ENCODE results near the gene KCNT2. TPM values are rescaled to one million over a fixed set of nuclear protein-coding genes. Genes with fewer than 3 reads are reported as not detected.
A peak's percentile ranks its signal among the peaks of the same experiment; 100 is the strongest.

KCNT2 gene
- total RNA-seq, 1 donor from 2014 or later: 29.8 TPM

DNA sequence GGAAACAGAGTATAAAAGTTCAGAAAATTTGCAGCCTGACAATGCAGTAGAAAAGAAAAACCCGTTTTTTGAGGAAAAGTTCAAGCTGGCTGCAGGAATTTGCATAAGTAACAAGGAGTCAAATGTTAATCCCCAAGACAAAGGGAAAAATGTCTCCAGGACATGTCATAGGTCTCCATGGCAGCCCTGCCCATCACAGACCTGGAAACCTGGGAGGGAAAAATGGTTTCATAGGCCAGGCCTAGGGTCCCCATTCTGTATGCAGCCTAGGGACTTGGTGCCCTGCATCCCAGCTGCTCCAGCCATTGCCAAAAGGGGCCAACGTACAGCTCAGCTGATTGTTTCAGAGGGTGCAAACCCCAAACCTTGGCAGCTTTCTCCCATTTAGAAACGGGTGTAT is 3.6 kb upstream of the KCNT2 start:
- Mint-ChIP-seq H3K4me3 (no peak overlapping the region), H3K27ac (no peak overlapping the region), H3K4me1 (peaks cover 12% of the 10 kb centered on the region), H3K27me3 (ENCODE audit: insufficient read depth, low read depth) (peaks cover 2% of the 10 kb centered on the region), H3K36me3 (no peaks in the 10 kb centered on the region), H3K9me3 (no peaks in the 10 kb centered on the region)
- Histone ChIP-seq H3K79me2 (ENCODE audit: low read depth) (peaks cover 12% of the 10 kb centered on the region), H3K27ac (no peak overlapping the region), H3K9me3 (ENCODE audit: low read depth) (no peaks in the 10 kb centered on the region), H3K4me1 (peaks cover 9% of the 10 kb centered on the region), H3K27me3 (no peaks in the 10 kb centered on the region), H3K4me3 (no peak overlapping the region), H3K4me2 (no peak overlapping the region), H3K36me3 (no peaks in the 10 kb centered on the region), H2AFZ (replicated peaks) (no peak overlapping the region), H3K9ac (no peak overlapping the region), H3F3A (ENCODE audit: low read depth) (peaks cover 29% of the 10 kb centered on the region), H4K20me1 (ENCODE audit: low read depth) (no peaks in the 10 kb centered on the region)
- DNase-seq (ENCODE audit: low spot score): peak; percentile 11
- TF ChIP-seq, protein P1, sequence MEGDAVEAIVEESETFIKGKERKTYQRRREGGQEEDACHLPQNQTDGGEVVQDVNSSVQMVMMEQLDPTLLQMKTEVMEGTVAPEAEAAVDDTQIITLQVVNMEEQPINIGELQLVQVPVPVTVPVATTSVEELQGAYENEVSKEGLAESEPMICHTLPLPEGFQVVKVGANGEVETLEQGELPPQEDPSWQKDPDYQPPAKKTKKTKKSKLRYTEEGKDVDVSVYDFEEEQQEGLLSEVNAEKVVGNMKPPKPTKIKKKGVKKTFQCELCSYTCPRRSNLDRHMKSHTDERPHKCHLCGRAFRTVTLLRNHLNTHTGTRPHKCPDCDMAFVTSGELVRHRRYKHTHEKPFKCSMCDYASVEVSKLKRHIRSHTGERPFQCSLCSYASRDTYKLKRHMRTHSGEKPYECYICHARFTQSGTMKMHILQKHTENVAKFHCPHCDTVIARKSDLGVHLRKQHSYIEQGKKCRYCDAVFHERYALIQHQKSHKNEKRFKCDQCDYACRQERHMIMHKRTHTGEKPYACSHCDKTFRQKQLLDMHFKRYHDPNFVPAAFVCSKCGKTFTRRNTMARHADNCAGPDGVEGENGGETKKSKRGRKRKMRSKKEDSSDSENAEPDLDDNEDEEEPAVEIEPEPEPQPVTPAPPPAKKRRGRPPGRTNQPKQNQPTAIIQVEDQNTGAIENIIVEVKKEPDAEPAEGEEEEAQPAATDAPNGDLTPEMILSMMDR (IDR thresholded peaks at IDR 0.05): no peak
- TF ChIP-seq EZH2 (IDR thresholded peaks at IDR 0.05) (no peak), EZH2phosphoT487 (IDR thresholded peaks at IDR 0.05) (no peak)

DNA sequence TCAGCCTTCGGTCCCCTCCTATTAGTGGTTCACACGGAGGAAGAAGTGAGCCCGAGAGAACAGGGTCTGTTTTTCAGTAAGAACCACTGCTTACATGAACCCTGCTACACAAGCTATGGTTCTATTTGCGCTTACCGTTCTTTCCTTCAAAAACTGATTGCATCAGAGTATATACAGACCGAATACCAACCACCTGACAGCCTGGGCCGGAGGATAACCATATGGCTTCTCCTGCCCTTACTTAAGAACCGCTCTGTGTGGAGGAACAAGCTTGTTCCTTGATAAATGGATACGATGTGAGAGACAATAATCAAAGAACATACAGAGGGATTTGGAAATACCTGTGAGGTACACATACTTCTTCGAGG is 1.1 kb upstream of the KCNT2 start:
- no peaks in the 10 kb centered on the region for H3K9me3 ChIP-seq (ENCODE audit: low read depth)
- no peak overlapping the region for H3K9ac ChIP-seq
- peak overlapping the region; percentile 91 for H3K4me3 ChIP-seq
- no peaks in the 10 kb centered on the region for H3K36me3 ChIP-seq
- H3K27ac ChIP-seq: peak overlapping the region; percentile 95
- H3K4me3 Mint-ChIP-seq: peak overlapping the region; percentile 99
- H3K4me1 Mint-ChIP-seq: peaks cover 16% of the 10 kb centered on the region
- TF ChIP-seq EZH2 (IDR thresholded peaks at IDR 0.05) (no peak), EZH2phosphoT487 (IDR thresholded peaks at IDR 0.05) (no peak)
- TF ChIP-seq, protein P1 (IDR thresholded peaks at IDR 0.05): no peak
- DNase-seq (ENCODE audit: low spot score): no peak
- peaks cover 2% of the 10 kb centered on the region for H3K27me3 Mint-ChIP-seq (ENCODE audit: insufficient read depth, low read depth)
- H3K9me3 Mint-ChIP-seq: no peaks in the 10 kb centered on the region
- H3K36me3 Mint-ChIP-seq: peaks cover 2% of the 10 kb centered on the region
- no peaks in the 10 kb centered on the region for H4K20me1 ChIP-seq (ENCODE audit: low read depth)
- H3K27ac Mint-ChIP-seq: peak overlapping the region; percentile 29
- peaks cover 37% of the 10 kb centered on the region for H3K79me2 ChIP-seq (ENCODE audit: low read depth)
- peaks cover 27% of the 10 kb centered on the region for H3K4me1 ChIP-seq
- peak overlapping the region; percentile 93 for H3K4me2 ChIP-seq
- peak overlapping the region; percentile 97 for H2AFZ ChIP-seq (replicated peaks)
- peaks cover 29% of the 10 kb centered on the region for H3F3A ChIP-seq (ENCODE audit: low read depth)
- H3K27me3 ChIP-seq: no peaks in the 10 kb centered on the region

DNA sequence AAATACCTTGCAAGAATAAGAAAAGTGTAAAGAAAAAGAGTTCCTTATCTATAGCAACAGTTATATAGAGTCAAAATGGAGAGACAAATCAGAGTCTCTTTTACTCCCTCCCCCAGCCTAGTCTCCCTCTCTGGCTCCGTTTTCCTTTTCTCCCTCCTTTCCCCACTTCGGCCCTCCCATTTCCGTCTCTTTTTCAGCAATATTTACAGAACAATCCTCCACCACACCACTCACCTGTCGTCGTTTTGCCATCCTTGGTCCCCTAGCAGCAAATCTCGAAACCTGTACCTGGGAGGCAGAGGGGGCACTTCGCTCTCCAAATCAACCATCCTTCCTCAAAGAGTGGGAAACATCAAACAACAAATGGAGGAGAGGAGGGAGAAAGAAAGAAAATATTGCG is 259 bp downstream of the KCNT2 start:
- peak overlapping the region; percentile 97 for H2AFZ ChIP-seq (replicated peaks)
- Mint-ChIP-seq H3K9me3 (no peaks in the 10 kb centered on the region), H3K4me3 (peak overlapping the region; percentile 99), H3K27me3 (ENCODE audit: insufficient read depth, low read depth) (peaks cover 2% of the 10 kb centered on the region), H3K4me1 (peaks cover 16% of the 10 kb centered on the region), H3K36me3 (peaks cover 9% of the 10 kb centered on the region), H3K27ac (peak overlapping the region; percentile 96)
- H3K4me3 ChIP-seq: peak overlapping the region; percentile 91
- H3K27me3 ChIP-seq: no peaks in the 10 kb centered on the region
- peaks cover 51% of the 10 kb centered on the region for H3K79me2 ChIP-seq (ENCODE audit: low read depth)
- TF ChIP-seq EZH2 (IDR thresholded peaks at IDR 0.05) (no peak), EZH2phosphoT487 (IDR thresholded peaks at IDR 0.05) (no peak)
- TF ChIP-seq, protein P1 (IDR thresholded peaks at IDR 0.05): no peak
- H3K36me3 ChIP-seq: peaks cover 2% of the 10 kb centered on the region
- H3K27ac ChIP-seq: peak overlapping the region; percentile 95
- no peaks in the 10 kb centered on the region for H4K20me1 ChIP-seq (ENCODE audit: low read depth)
- H3K9me3 ChIP-seq (ENCODE audit: low read depth): no peaks in the 10 kb centered on the region
- H3K4me1 ChIP-seq: peaks cover 27% of the 10 kb centered on the region
- DNase-seq (ENCODE audit: low spot score): peak; percentile 26
- peak overlapping the region; percentile 80 for H3K9ac ChIP-seq
- peaks cover 29% of the 10 kb centered on the region for H3F3A ChIP-seq (ENCODE audit: low read depth)
- H3K4me2 ChIP-seq: peak overlapping the region; percentile 93

Data from neural progenitor cell (in vitro differentiated cells).